PC-3 (cell line): ENCODE results near the gene KIF20B. TPM values are rescaled to one million over a fixed set of nuclear protein-coding genes. Genes with fewer than 3 reads are reported as not detected.

Experiments
- ATAC-seq: fragments of 200-7000 bp; cut with Tn5 transposase; 2 replicates; pipeline ENCODE4 v1.9.1; 2020; ENCODE audit warnings: mild to moderate bottlenecking, moderate library complexity
- BruUV-seq: library from RNA; stranded (reverse); fragments of 400-500 nt; replicated peaks from 2 replicates; lab custom pipeline; 2021; lab: Mats Ljungman, UMichigan
- CTCF ChIA-PET: fragments of 300-600 bp; sonication (Branson Sonifier 250); formaldehyde crosslinking; loops from one replicate; lab custom pipeline; 2022; ENCODE audit warnings: antibody characterized with exemption; lab: Charles Lee
- POLR2A ChIA-PET: fragments of 300-600 bp; sonication (Branson Sonifier 250); formaldehyde crosslinking; loops from one replicate; lab custom pipeline; 2022; ENCODE audit warnings: antibody characterized with exemption; ENCODE audit not compliant: unreplicated experiment; lab: Charles Lee
- DNase-seq: peaks from one replicate; pipeline ENCODE4 v3.0.0-alpha.2; 2015
- H2AFZ ChIP-seq: fragments of 300-600 bp; sonication (generic); 2 replicates; pipeline ENCODE4 v1.6.0; 2016; ENCODE audit warnings: antibody characterized with exemption, low read length
- H3F3A ChIP-seq: fragments of 300-600 bp; sonication (generic); one replicate; pipeline ENCODE4 v1.6.0; 2017; ENCODE audit warnings: antibody characterized with exemption, low read length, control low read depth, mild to moderate bottlenecking; ENCODE audit not compliant: unreplicated experiment
- H3K27ac ChIP-seq: fragments of 300-600 bp; sonication (generic); 2 replicates; pipeline ENCODE4 v1.5.1; 2016; ENCODE audit warnings: mild to moderate bottlenecking, low read length
- H3K27me3 ChIP-seq: fragments of 300-600 bp; sonication (generic); 2 replicates; pipeline ENCODE4 v1.6.1; 2016; ENCODE audit warnings: low read length, mixed read lengths
- H3K36me3 ChIP-seq: fragments of 300-600 bp; sonication (generic); 2 replicates; pipeline ENCODE4 v1.6.1; 2016; ENCODE audit warnings: low read depth, mixed run types, low read length, mixed read lengths
- H3K4me1 ChIP-seq: fragments of 300-600 bp; sonication (generic); 2 replicates; pipeline ENCODE4 v1.5.1; 2016; ENCODE audit warnings: low read length; ENCODE audit not compliant: insufficient read depth
- H3K4me2 ChIP-seq: fragments of 300-600 bp; sonication (generic); 2 replicates; pipeline ENCODE4 v1.6.0; 2016; ENCODE audit warnings: low read length
- H3K4me3 ChIP-seq: fragments of 300-600 bp; sonication (generic); 2 replicates; pipeline ENCODE4 v1.5.1; 2016; ENCODE audit warnings: mild to moderate bottlenecking, low read length, mixed read lengths
- H3K79me2 ChIP-seq: fragments of 300-600 bp; sonication (generic); 2 replicates; pipeline ENCODE4 v1.6.1; 2017; ENCODE audit warnings: low read length, mixed read lengths
- H3K9ac ChIP-seq: fragments of 300-600 bp; sonication (generic); 2 replicates; pipeline ENCODE4 v1.6.0; 2016; ENCODE audit warnings: mild to moderate bottlenecking, low read length
- H3K9me2 ChIP-seq: fragments of 300-600 bp; sonication (generic); replicated peaks from 2 replicates; pipeline ENCODE4 v1.6.1; 2016; ENCODE audit warnings: mixed run types, low read length, mixed read lengths
- H3K9me3 ChIP-seq: fragments of 300-600 bp; sonication (generic); 2 replicates; pipeline ENCODE4 v1.6.1; 2016; ENCODE audit warnings: low read length, mixed read lengths
- H4K20me1 ChIP-seq: fragments of 300-600 bp; sonication (generic); 2 replicates; pipeline ENCODE4 v1.6.1; 2016; ENCODE audit warnings: low read length, mixed read lengths
- EZH2 ChIP-seq: fragments of 300-600 bp; sonication (generic); IDR thresholded peaks from one replicate; pipeline ENCODE4 v1.6.1; 2017; ENCODE audit warnings: antibody characterized with exemption, mild to moderate bottlenecking, low read length; ENCODE audit not compliant: unreplicated experiment
- EZH2phosphoT487 ChIP-seq: fragments of 300-600 bp; sonication (generic); IDR thresholded peaks from 2 replicates; pipeline ENCODE4 v1.6.1; 2018; ENCODE audit warnings: mild to moderate bottlenecking, antibody characterized with exemption, low read length, borderline replicate concordance
- intact Hi-C: fragments of 100-400 bp; cut with micrococcal nuclease; formaldehyde crosslinking; loops from 2 replicates; pipeline ENCODE4 v1.9.0; 2023
- total RNA-seq: library from RNA; depleted of rRNA; stranded (reverse); fragments of >200 nt; gene quantifications from 2 replicates; pipeline ENCODE4 v1.2.3, GENCODE V29; 2014
- TF ChIP-seq, protein P1 (sequence below): fragments of 300-600 bp; sonication (generic); conservative IDR thresholded peaks from 2 replicates; pipeline ENCODE4 v1.5.1; 2017; ENCODE audit warnings: antibody characterized with exemption, low read depth, mild to moderate bottlenecking, low read length

Gene KIF20B
- total RNA-seq, 1 experiment from 2014 or later: 12.6 TPM

DNA sequence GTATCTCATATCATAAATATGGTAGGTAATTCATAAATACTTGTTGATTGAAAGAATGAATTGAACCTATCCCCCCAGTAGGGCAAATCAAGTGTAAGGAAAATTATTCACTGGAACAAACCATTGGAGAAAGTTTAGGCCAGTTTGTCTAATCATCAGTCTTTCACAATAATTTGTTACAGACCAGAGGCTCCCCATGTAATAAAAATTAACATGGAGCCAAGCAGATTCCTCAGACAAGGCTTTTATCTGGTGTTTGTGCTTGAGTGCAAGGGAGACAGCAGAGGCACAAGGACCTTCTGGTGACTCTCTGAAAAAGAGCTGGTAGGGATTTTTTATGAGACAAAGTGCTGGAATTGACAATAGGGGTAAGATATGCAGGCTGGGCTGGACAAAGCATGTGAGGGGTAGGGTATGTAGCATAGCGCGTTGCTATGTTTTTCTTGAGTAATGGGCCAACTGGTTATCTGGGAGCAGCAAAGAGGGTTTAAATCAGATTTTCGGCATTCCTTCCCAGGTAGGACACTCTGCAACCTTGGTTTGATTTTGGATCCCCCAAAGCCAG is 48.5 kb upstream of the KIF20B start:
- Histone ChIP-seq H3K9me3 (no peaks in the 10 kb centered on the region), H3K79me2 (no peaks in the 10 kb centered on the region), H4K20me1 (no peaks in the 10 kb centered on the region), H3K4me3 (no peak overlapping the region), H3K9me2 (no peaks in the 10 kb centered on the region), H3K27ac (no peak overlapping the region), H3K4me1 (peaks cover 3% of the 10 kb centered on the region; the same call in 1 of the 2 replicates), H3K9ac (no peak overlapping the region), H3K4me2 (no peak overlapping the region), H3K27me3 (no peaks in the 10 kb centered on the region), H2AFZ (no peak overlapping the region), H3K36me3 (no peaks in the 10 kb centered on the region), H3F3A (no peaks in the 10 kb centered on the region)
- no peak for TF ChIP-seq EZH2
- TF ChIP-seq, protein P1, sequence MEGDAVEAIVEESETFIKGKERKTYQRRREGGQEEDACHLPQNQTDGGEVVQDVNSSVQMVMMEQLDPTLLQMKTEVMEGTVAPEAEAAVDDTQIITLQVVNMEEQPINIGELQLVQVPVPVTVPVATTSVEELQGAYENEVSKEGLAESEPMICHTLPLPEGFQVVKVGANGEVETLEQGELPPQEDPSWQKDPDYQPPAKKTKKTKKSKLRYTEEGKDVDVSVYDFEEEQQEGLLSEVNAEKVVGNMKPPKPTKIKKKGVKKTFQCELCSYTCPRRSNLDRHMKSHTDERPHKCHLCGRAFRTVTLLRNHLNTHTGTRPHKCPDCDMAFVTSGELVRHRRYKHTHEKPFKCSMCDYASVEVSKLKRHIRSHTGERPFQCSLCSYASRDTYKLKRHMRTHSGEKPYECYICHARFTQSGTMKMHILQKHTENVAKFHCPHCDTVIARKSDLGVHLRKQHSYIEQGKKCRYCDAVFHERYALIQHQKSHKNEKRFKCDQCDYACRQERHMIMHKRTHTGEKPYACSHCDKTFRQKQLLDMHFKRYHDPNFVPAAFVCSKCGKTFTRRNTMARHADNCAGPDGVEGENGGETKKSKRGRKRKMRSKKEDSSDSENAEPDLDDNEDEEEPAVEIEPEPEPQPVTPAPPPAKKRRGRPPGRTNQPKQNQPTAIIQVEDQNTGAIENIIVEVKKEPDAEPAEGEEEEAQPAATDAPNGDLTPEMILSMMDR: no peak
- TF ChIP-seq EZH2phosphoT487: no peak
- ChIA-PET CTCF (no interaction called here), POLR2A (no interaction called here)
- ATAC-seq (no peak), DNase-seq (no peak)
- intact Hi-C loops: no loop called here
- no TSS peak for BruUV-seq

DNA sequence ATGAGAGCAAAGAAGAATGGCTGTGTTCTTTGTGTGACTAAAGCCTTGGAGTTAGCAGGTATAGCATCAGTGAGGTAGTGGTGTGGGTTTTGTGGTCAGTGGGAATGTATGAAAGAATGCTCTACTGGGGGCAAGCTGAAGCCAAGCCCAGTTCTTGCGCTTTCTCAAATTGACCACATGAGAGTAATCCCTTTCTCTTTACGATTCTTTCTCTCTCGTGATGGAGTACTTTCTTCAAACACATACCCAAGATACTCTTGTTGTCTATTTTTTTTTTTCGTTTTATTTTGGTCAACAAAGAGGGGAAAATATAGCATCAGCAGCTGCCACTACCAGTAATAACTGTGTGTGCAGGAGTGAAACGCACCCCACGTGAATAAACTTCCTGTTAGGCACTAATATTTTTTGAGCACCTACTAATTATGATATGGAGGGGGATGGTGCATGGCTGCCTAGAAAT is 48.0 kb upstream of the KIF20B start:
- ChIA-PET CTCF (no interaction called here), POLR2A (no interaction called here)
- Histone ChIP-seq H3K9me3 (no peaks in the 10 kb centered on the region), H3K9me2 (no peaks in the 10 kb centered on the region), H3K4me3 (no peak overlapping the region), H2AFZ (no peak overlapping the region), H3F3A (no peaks in the 10 kb centered on the region), H4K20me1 (no peaks in the 10 kb centered on the region), H3K36me3 (no peaks in the 10 kb centered on the region), H3K9ac (no peak overlapping the region), H3K4me2 (no peak overlapping the region), H3K27me3 (no peaks in the 10 kb centered on the region), H3K27ac (no peak overlapping the region), H3K4me1 (peaks cover 3% of the 10 kb centered on the region; the same call in 1 of the 2 replicates), H3K79me2 (no peaks in the 10 kb centered on the region)
- intact Hi-C loops: no loop called here
- no peak for TF ChIP-seq EZH2
- TF ChIP-seq EZH2phosphoT487: no peak
- TF ChIP-seq, protein P1: no peak
- DNase-seq (peak; percentile 51), ATAC-seq (peak; percentile 40; the same call in 1 of the 2 replicates)
- BruUV-seq: no TSS peak

DNA sequence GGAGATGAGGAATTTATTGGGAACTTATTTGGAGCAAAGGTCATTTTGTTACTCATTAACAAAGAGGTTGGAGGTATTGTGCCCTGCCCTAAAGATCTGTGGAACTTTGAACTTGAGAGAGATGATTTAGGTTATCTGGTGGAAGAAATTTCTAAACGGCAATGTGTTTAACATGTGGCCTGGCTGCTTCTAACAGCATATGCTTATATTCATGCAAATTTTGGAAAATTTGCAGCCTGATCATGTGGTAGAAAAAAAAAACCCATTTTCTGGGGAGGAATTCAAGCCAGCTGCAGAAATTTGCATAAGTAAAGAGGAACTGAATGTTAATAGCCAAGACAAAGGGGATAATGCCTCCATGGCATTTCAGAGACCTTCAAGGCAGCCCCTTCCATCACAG is 45.7 kb upstream of the KIF20B start:
- Histone ChIP-seq H3F3A (no peaks in the 10 kb centered on the region), H2AFZ (no peak overlapping the region), H3K4me2 (no peak overlapping the region), H3K9me3 (no peaks in the 10 kb centered on the region), H3K27ac (no peak overlapping the region), H3K4me1 (peaks cover 7% of the 10 kb centered on the region; the same call in 1 of the 2 replicates), H3K4me3 (no peak overlapping the region), H3K27me3 (no peaks in the 10 kb centered on the region), H4K20me1 (no peaks in the 10 kb centered on the region), H3K79me2 (no peaks in the 10 kb centered on the region), H3K9me2 (no peaks in the 10 kb centered on the region), H3K9ac (no peak overlapping the region), H3K36me3 (no peaks in the 10 kb centered on the region)
- no peak for DNase-seq
- ATAC-seq: no peak
- POLR2A ChIA-PET: no interaction called here
- TF ChIP-seq, protein P1: no peak
- TF ChIP-seq EZH2: no peak
- no peak for TF ChIP-seq EZH2phosphoT487
- intact Hi-C loops: no loop called here
- BruUV-seq: no TSS peak
- CTCF ChIA-PET: no interaction called here
